Fibroblast of the aortic adventitia (primary cell): ENCODE data around the gene PPP3R2. TPM values are rescaled to one million over a fixed set of nuclear protein-coding genes. Genes with fewer than 3 reads are reported as not detected.

Experiments used
- DNase-seq: peaks from one replicate; pipeline ENCODE4 v3.0.0-alpha.2; 2010; ENCODE audit warnings: low read depth
- H3K4me3 ChIP-seq: 2 replicates; pipeline ENCODE4 v1.5.1; 2011; ENCODE audit warnings: low read depth, mild to moderate bottlenecking, control low read depth, low read length, moderate library complexity
- total RNA-seq: library from RNA; depleted of rRNA; stranded (reverse); fragments of >200 nt; gene quantifications from 2 replicates; pipeline ENCODE4 v1.2.3, GENCODE V29; 2012; ENCODE audit warnings: low replicate concordance
- TF ChIP-seq, protein P1 (sequence below): IDR thresholded peaks from 2 replicates; pipeline ENCODE4 v1.5.1; 2011; ENCODE audit warnings: mild to moderate bottlenecking, low read length, control low read depth, inconsistent platforms; ENCODE audit not compliant: insufficient read depth

PPP3R2 gene
- total RNA-seq, 1 donor = not detected

DNA sequence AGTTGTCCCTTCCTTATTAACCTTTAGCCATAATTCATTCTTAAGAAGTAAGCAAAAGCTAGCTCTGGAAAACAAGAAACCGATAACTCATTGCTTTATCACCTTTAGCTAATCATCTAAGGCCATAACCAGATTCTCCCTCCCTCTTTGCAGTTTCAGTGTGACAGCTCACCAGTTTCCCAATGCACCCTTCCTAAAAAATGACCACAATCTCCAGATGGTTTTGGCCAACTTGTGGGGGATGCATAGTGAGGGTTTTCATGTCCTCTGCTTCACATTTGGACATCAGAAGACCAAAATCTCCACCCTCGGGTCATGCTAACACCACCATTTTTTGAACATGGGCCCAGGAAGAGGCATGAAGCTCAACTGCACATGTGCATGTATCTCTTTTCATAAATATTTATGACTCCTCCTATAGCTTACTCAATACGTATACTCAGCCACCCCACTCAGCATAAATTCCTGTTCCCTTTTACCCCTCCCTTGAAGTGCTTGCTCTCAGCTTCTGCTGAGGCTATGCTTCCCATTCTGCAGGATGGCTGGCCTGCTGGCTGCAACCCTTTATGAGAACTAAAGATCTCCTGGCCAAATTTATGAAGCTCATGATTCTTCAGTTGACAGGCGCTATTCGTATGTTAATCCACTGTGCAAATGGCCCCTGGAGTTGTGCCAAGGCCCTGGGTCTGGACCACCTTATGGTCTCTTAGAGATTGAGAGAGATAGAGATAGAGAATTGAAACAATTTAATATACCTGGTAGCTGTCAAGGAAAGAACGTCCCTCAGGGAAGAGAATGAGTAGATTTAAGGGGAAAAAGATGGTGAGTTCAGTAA, 14.8 kb downstream of the PPP3R2 start:
- H3K4me3 ChIP-seq = no peak overlapping the region
- no peak for DNase-seq
- TF ChIP-seq, protein P1, sequence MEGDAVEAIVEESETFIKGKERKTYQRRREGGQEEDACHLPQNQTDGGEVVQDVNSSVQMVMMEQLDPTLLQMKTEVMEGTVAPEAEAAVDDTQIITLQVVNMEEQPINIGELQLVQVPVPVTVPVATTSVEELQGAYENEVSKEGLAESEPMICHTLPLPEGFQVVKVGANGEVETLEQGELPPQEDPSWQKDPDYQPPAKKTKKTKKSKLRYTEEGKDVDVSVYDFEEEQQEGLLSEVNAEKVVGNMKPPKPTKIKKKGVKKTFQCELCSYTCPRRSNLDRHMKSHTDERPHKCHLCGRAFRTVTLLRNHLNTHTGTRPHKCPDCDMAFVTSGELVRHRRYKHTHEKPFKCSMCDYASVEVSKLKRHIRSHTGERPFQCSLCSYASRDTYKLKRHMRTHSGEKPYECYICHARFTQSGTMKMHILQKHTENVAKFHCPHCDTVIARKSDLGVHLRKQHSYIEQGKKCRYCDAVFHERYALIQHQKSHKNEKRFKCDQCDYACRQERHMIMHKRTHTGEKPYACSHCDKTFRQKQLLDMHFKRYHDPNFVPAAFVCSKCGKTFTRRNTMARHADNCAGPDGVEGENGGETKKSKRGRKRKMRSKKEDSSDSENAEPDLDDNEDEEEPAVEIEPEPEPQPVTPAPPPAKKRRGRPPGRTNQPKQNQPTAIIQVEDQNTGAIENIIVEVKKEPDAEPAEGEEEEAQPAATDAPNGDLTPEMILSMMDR = no peak

DNA sequence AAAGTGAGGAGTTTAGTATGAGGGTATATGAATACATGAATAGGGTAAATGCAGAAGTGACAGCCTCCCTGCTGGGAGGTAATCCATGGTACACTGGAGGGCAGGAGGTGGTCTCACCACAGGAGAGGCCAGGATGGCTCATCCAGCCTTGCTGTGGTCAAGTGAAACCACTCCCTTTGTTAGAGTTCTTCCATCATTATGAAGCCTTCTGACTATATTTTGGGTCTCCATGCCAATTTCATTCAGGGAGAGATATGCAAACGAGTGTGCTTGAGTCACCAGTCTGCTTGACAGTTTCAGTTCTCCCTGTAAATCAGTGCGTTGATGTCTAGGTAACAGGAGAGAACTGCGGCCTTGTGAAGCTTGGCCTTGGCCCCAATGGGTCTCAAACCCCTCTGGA, 16.4 kb downstream of the PPP3R2 start:
- H3K4me3 ChIP-seq = no peak overlapping the region
- TF ChIP-seq, protein P1 = no peak
- DNase-seq = no peak

DNA sequence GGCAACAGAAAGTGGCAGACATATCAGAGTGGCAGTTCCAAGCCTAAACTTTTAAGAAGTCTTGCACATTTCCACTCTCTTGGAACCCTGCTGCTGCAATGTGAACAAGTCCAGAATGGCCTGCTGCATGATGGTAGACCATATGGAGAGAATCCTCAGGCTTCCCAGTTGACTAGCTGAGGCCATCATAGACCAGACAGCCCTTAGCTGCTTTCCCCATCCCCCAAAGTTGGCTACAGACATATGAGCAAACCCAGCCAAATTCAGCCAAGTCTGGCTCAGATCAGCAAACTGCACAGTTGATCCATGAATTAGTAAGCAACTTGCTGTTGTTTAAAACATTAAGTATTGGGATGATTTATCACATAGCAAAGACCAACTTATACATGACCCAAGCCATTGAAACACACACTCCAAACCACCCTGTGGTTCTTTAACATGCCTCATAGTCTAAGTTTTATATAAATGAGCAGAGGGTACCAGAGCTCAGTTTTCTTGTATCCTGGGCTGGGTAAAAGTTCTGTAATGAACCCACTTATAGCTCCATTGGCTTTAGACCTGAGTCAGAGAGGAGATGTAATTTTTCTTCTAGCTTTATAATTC, 19.9 kb downstream of the PPP3R2 start:
- TF ChIP-seq, protein P1 = no peak
- DNase-seq = peak; percentile 4
- no peak overlapping the region for H3K4me3 ChIP-seq

DNA sequence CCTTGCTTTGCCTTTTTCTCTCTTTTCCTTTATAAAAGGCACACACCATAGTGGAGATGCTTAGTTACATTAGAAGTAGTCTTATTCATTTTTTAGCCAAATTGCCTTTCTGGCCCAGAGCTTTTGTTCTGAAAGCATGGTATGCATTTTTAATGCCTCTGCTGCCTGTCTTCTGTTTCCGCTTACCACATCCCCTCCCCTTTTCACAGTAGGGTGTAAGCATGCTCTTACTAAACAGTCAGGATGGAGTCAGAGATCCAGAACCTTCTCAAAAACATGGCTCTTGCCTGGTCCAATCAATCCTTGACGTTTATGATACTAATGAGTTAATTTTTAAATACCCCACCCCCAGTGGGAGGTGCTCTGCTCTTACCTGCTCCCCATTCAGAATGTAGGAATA, 22.5 kb downstream of the PPP3R2 start:
- DNase-seq = no peak
- TF ChIP-seq, protein P1 = no peak

DNA sequence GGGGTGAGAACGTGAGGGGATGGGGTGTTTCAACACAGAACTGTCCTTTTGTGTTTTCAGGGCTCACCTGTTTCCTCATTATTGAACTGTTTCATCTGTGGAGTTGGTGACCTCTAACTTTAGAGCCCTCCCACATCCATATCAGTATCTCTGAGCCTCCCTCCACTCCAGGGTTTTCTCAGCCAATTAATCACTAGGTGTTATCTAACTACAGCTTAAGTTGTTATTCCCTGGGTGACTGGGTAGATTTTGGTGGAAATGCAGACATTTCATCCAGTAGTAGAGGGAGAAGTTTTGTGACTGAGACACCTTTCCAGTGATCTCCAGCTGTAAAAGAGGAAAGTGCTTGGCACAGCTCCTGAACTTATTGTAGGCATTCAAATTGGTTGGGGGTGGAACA, 23.7 kb downstream of the PPP3R2 start:
- no peak overlapping the region for H3K4me3 ChIP-seq
- no peak for DNase-seq
- TF ChIP-seq, protein P1 = no peak

More for the DNA sequence above, 22.5 kb downstream of the PPP3R2 start:
- no peak overlapping the region for H3K4me3 ChIP-seq

DNA sequence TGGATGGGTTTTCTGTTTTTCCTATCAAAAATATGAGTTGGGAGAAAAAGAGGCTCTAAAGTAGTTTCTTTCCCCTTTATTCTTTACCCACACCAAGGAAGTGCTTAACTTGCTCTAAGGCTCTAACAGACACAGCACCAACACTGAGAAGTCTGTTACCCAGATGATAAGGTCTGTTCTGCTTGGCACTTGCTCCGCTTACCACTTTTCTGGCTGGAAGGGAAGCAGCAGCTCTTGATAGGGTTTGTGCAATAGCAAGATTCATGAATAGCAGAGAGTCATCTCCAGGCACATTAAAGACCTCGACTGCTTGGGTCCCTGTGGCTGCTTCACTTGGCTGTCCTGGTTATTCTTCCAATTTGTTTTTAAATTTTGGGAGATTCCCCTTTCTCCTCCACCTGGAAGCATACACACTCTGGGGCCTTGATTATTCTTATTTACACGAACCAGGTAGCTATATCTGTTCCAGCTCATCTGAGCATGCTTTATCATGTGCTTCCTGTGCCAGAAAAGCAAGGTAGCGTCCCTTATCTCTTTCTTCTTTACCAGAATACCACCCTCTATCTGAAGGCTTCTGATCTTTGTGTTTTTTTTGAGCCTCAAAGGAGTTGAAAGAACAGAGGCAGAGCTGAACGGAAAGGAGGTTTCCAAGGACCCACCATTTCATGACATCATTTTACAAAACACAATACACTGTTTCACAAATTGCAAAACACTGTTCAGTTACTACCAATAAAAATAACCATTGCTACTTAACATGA, 24.8 kb downstream of the PPP3R2 start:
- no peak for DNase-seq

More for the DNA sequence above, 24.8 kb downstream of the PPP3R2 start:
- TF ChIP-seq, protein P1 = no peak
- H3K4me3 ChIP-seq = no peak overlapping the region
